Hematopoietic multipotent progenitor cell (in vitro differentiated cells): ENCODE measurements around the gene PADI6. TPM values are rescaled to one million over a fixed set of nuclear protein-coding genes. Genes with fewer than 3 reads are reported as not detected.
A peak's percentile ranks its signal among the peaks of the same experiment; 100 is the strongest.
"Not testable (repeated sequence)": the region's sequence is repeated elsewhere in the genome, so short reads cannot be mapped to it uniquely, and the experiment has no call there.

ENCODE experiments used
- DNase-seq, 3 donors: peaks; one replicate each; pipeline ENCODE4 v3.0.0-alpha.2; 2011 to 2015; ENCODE audit warnings: low read depth in 2 of 3, low spot score in 2 of 3
- total RNA-seq: library from RNA; depleted of rRNA; stranded (reverse); fragments of >200 nt; gene quantifications from one replicate; pipeline ENCODE4 v1.2.3, GENCODE V29; 2012

PADI6 gene
- not detected for total RNA-seq

DNA sequence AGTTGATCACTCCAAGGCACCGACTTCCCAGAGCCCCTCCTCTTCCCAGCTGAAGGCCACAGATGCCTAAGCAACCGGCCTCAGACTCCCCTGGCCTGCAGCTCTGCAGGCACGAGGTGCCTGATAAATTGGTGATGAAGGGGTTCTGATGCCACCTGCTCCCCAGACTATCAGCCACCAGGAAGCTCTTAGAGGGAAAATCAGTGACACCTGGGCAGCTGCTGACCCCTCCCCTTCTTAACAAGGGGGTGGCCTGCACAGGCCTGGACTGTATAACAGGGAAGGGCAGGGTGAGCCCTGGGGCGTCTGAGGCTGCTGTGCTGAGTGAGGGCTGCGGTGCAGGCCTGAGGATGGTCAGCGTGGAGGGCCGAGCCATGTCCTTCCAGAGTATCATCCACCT, at the start of gene PADI6:
TSS of gene PADI6 (plus strand) at position 301 of the 400 bp plus-strand sequence. CDS start at position 351, 50 bp downstream.
- DNase-seq: no peak

DNA sequence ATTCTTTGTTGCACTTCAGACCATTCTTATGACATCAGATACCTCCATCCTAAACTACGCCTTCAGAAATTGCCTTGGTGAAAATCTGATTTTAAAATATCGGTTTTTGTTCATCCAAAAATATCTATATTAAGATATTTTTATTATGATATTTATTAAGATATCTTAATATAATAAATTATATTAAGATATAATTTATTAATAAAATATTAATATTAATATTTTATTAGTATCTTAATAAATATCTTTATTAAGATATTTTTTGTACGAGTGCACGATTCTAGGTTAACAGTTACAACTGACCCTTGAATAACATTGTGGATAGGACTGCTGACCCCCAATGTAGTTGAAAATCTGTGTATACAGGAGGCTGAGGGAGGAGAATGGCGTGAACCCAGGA, 43.1 kb upstream of the PADI6 start:
- no peak for DNase-seq

DNA sequence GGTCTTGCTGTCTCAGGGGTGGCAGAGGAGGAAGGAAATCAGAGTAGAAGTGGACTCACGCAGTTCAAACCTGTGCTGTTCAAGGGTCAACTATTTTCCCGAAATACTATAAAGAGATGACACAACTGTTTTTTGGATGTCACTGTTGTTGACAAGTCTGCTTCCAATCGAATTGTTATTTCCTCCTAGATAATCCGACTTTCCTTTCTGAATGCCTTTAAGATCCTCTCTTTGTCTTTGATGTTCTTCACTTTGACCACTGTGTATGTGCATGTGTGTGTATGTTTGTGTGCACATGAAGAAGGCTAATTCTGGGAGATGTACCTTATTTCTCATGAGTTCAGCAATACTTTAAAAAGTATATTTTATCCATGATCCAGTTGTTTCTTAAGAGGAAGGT, 42.4 kb upstream of the PADI6 start:
- no peak for DNase-seq

DNA sequence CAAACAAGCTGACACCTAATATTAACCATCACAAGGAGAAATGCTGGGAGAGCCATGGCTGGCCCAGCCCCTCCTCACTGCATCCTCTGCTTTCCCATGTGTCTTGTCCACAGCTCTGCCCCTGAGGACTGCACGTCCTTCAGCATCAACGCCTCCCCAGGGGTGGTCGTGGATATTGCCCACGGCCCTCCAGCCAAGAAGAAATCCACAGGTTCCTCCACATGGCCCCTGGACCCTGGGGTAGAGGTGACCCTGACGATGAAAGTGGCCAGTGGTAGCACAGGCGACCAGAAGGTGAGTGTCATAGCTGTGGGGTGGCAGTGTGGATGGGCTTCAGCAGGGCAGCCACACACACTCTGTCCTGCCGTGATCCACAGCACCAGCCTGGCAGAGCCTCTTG, 41.1 kb upstream of the PADI6 start:
- no peak for DNase-seq

DNA sequence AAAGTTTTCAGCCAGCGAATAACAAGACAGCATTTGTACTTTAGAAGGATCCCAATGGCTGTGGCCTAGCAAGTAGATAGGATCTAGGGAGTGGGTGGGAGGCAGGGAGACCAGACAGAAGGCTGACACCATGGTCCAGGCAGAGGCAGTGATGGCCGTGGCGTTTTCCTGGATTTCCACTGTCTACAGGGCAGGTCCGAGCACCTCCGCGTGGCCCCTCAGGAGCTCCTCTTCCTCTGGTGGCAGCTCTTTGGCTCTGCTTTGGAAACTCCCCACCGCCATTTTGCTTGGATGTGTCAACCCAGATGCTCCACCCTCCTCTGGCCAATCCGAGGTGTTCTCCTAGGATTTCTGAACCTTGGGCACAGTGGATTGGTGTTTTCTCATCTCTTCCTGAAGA, 38.9 kb upstream of the PADI6 start:
- no peak for DNase-seq

DNA sequence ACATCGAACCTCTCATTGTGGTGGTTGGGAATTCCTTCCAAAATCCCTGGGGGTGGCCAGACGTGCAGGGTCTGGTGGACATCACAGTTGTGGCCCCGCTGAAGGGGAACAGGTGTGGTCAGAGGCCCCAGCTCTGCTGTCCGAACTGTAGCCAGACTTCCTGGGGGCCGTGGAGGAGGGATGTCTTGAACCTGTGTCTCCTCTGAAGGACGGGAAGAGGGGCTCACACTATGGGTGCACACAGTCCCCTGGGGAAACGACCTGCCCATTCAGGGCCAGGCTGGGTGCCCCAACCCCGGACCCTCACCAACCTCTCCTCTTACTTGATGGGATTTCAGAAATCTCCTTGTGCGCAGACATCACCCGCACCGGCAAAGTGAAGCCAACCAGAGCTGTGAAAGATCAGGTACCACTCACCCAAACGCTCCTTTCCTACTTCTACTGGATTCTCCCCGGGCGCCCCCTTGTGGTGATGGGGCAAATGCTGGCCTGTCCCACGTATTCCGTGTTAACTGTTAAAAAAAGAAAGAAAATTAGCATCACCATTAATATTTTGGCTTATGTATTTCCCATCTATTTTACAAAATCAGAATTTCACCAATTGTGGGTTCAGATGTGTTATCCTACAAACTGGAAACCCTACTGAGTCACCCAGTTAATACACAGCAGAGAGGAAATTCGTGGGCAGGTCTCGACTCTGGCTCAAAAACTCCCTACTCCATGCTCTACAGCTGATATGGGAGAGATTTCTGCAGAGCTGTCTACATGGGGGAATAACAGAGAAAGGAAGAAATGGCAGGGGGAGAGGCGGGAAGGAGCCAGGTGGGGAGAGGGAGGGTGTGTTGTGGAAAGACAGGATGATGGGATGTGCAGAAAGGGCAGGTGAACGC, 35.9 kb upstream of the PADI6 start:
- peak; percentile 9 to 89 (median 71) for DNase-seq

DNA sequence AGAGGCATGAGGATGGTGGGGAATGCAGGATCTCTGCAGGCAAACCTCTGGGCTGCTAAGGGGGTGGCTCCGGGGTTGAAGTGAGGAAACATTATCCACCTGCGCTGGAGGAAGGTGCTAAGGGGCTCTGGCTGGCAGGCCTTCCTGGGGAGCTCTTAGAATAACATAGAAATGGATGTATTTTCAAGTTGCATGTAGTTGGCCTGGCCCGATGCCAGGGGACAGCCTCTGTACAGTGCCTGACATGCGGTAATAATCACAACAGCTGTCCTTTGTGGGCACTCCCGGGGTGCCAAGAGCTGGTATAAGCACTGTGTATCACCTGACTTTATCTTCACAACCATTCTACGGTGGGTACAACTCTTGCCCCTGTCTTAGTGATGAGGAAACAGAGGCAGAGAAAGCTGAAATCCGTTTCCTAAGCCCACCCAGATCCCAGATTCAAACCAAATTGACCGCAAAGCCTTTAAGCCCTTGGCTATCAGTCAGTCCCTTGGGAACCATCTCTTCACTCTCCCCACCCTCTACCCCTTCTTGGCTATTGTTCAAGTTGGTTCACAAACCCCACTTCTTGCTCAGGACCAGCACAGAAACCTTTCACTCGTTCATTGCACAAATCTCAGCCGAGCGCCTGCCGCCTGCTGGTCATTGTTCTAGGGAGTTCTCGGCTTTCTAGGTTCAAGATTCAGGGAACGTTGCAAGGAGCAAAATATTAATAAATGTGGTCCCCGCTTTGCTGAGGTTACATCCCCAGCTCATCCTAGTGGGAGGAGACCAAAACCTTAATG, 33.1 kb upstream of the PADI6 start:
- DNase-seq: no peak

DNA sequence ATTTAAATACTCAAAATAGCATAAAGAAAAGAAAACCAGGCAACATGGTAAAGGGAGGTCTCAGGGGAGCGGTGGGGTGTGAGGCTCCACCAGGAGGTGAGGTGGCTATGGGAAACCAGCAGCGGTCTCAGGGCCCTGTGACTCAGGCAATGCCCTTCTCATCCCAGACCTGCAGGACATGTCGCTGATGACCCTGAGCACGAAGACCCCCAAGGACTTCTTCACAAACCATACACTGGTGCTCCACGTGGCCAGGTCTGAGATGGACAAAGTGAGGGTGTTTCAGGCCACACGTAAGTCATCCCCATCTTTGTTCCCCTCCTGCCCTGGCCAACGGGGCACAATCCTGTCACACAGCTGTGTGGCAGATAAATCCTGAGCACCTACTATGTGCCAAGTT, 32.5 kb upstream of the PADI6 start:
- DNase-seq: no peak

DNA sequence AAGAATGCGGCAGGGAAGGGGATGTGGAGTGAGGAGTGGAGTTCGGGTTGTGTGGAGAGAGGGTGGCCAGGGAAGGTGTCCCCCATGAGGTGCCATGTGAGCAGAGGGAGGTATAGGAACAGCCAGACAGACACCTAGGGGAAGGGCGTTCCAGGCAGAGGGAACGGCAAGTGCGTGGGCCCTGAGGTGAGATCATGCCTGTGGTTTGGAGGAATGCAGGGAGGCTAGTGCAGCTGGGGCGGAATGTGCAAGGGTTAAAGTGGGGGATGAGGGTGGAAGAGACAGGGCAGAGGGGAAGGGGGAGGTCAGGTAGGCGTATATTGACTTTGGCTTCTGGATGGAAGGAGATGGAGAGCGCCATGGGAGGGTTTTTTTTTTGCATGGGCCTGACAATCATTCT, 31.6 kb upstream of the PADI6 start:
- DNase-seq: no peak

DNA sequence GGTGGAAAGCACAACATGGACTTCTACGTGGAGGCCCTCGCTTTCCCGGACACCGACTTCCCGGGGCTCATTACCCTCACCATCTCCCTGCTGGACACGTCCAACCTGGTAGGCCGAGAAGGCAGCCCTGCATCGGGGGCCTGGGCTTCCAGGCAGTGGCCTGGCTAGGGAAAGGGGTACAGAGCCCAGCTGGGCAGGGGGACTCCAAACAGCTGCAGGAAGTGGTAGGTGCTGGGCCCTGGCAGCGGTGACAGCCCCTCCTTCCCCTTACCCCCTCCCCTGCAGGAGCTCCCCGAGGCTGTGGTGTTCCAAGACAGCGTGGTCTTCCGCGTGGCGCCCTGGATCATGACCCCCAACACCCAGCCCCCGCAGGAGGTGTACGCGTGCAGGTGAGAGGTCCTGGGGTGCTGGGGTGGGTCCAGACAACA, 30.0 kb upstream of the PADI6 start:
- DNase-seq: peak in 1 of 3 donors; percentile 32

DNA sequence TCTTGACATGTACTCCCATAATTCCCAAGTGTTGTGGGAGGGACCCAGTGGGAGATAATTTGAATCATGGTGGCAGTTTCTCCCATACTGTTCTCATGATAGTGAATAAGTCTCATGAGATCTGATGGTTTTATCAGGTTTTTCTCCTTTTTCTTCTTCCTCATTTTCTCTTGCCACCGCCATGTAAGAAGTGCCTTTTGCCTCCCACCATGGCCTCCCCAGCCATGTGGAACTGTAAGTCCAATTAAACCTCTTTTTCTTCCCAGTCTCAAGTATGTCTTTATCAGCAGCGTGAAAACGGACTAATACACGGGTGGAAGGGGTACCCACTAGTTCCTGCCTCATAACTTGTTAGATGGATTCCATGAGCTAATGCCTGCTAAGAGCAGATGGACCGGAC, 26.5 kb upstream of the PADI6 start:
- DNase-seq: not testable (repeated sequence)

DNA sequence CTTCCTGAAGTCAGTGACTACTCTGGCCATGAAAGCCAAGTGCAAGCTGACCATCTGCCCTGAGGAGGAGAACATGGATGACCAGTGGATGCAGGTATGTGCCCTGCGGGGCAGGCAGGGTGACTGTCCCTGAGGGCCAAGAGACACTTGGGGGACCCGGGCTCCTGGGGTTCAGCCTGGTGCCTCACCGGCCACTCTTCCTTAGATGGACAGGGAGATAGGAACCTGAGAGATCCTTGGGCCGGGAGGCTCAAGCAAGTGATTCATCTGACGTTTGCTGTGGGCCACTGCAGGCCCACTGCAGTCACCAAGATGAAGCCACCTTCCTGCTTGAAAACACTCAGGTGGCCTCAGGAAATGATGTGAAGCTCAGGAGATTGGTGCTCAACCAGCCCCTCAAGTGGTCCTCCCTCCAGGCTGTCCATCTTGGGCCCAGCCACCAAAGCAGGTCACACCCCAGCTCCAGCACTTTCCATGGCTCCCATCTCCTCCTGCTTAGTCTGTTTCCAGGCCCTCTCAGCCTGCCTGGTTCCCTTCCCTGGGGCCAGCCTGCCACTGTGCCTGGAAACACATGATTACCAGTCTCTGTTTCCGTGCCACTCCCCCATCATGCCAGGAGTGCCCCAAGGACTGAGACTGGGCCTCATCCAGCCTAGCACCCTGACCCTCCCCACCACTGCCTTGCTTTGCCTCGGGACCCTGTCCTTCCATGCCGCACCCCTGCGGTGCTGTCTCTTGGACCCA, 25.8 kb upstream of the PADI6 start:
- DNase-seq: no peak

DNA sequence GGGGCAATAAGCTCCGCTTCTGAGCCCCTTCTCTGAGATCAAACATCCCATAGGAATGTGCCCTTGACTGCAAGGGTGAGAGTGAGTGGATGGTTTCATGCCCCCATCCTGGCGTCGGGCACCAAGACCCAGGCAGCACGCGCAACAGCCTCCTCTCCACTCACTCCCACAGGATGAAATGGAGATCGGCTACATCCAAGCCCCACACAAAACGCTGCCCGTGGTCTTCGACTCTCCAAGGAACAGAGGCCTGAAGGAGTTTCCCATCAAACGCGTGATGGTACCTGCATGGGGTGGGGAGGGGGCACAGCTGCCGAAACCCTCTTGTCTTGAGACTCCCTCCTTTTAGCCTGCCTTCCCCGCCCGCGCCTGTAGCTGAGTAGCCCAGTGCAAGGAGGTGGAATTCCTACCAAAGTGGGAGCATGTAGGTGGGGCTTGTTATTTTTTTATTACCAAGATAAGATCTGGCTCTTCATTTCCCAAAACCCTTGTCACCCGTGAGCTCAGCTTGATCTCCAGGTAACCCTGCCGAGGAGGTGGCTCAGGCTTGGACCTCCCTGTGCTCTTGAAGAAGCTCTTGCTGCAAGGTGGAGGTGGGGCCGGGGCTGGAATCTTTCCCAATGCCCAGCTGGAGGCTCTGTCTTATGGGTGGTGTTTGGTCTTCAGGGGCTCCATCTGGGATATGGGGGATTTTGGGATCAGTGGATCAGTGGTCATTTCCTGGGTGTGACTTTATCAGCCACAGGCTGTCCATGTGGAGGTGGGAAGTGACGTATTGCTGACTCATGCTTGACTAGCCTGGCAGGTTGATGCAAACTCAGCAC, 24.0 kb upstream of the PADI6 start:
- DNase-seq: no peak

DNA sequence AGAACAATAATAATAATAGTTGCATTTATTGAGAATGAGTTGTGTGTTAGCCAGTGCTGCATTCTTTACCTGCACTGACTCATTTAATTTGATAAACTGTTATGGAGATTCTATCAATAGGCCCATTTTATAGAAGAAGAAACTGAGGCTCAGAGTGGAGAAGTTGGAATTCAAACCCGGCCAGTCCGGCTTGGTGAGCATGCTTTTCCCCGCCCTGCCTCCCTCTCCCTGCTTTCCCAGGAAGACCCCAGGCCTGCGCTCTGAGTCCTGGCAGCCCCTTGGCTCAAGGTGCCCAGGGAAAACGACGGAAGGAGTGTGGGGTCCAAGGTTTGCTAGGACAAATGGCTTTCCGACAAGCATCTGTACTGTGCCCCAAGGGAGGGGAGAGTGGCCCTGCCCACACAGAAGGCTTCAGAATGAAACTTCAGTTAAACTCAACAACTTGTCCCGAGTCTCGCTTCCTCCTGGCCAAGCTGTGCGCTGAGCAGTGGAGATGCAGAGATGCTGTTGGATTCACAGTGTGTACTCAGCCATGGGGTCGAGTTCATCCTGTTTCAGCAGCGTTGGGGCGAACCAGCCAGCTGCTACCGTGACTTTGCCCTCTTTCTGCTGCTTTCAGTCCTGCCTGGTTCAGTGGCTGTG, 23.3 kb upstream of the PADI6 start:
- no peak for DNase-seq

DNA sequence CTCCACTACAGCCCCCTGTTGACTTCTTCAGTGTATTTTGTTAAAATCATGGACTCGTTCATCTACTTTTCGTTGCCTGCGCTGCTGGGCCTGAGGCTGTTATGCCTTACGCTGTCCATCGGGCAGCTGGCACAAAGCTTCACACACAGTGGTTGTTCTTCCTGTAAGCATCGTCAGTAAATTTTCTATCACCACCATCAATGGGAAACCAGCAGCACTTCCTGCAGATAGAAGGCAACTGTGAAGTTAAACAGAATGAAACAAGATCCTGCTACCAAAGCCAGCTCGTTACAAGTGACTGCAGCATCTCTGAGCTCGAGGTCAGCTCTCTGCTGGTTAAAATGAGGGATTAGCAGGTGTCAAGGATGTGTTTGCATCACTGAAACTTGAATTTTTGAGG, 21.9 kb upstream of the PADI6 start:
- peak in 1 of 3 donors; percentile 58 for DNase-seq

DNA sequence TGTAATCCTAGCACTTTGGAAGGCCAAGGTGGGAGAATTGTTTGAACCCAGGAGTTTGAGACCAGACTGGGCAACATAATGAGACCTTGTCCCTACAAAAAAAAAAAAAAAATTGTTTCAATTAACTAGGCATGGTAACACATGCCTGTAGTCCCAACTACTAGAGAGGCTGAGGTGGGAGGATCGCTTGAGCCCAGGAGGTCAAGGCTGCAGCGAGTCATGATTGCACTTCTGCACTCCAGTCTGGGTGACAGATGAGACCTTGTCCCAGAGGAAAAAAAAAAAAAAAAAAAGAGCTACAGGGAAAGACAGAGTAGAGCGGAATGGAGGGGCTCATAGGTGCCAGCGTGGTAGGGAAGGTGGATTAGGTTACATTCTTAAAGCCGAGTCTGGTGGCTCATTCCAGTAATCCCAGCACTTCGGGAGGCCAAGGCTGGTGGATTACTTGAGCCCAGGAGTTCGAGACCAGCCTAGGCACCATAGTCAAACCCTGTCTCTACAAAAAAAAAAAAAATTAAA, 21.0 kb upstream of the PADI6 start:
- no peak for DNase-seq

DNA sequence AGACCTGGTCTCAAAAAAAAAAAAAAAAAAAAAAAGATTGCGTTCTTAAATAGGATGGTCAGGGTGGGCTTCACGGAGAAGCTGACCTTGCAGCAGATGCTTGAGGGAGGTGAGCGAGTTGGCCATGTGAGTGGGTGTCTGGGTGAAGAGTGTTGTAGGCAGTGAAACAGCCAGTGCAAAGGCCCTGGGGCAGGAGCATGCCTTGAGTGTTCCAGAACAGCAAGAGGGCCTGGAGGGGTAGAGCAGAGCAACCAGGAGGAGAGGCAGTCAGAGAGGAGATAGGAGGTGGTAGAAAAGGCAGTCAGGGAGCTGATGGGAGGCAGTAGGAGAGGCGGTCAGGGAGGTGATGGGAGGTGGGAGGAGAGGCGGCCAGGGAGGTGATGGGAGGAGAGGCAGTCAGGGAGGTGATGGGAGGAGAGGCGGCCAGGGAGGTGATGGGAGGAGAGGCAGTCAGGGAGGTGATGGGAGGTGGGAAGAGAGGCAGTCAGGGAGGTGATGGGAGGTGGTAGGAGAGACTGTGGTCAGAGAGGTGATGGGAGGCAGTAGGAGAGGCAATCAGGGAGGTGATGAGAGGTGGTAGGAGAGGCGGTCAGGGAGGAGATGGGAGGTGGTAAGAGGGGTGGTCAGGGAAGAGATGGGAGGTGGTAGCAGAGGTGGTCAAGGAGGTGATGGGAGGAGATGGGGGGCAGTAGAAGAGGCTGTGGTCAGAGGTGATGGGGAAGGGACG, 20.2 kb upstream of the PADI6 start:
- DNase-seq: no peak

DNA sequence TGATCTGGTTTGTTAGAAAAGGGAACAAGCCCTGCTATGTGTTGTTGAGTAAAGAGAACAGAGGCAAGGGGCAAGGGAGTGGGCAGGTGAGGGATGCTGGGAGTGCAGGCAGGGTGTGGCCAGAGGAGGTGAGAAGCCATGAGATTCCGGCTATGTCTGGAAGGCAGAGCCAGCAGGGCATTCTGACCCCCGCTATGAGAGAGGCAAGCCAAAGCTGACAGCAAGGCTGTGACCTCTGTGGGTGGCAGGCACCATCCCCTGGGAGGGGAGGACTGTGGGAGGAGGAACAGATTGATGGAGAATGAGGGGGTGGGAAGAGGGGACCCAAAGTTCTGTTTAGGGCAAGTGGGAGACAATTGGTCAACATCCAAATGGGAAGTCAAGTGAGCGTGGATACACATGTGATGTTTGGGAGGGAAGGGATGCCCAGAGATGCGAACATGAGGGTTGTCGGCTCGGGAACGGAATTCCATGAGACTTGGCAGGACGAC, 19.5 kb upstream of the PADI6 start:
- no peak for DNase-seq

DNA sequence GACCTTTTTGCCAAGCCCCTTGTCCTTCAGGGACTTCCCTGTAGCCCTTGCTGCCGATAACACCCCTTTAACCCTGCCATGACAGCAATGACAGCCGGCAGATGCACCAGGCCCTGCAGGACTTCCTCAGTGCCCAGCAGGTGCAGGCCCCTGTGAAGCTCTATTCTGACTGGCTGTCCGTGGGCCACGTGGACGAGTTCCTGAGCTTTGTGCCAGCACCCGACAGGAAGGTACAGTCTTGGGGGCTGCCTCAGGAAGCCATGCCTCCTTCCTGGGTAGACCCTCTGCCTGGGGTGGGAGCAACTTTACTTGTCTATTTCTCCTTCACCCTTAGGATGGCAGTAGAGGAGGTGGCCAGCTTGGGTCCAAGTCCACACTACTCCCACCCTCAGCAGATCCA, 16.1 kb upstream of the PADI6 start:
- DNase-seq: peak in 2 of 3 donors; percentile 57 to 70
